OCI-LY7 (cell line): ENCODE measurements around the gene ROS1. TPM values are rescaled to one million over a fixed set of nuclear protein-coding genes. Genes with fewer than 3 reads are reported as not detected.

Experiments
- BruUV-seq: library from RNA; stranded (reverse); fragments of 400-500 nt; replicated peaks from 2 replicates; lab custom pipeline; 2021; lab: Mats Ljungman, UMichigan
- CTCF ChIA-PET: fragments of 300-600 bp; sonication (Branson Sonifier 250); formaldehyde crosslinking; loops from one replicate; lab custom pipeline; 2022; ENCODE audit warnings: antibody characterized with exemption; ENCODE audit not compliant: unreplicated experiment; lab: Charles Lee
- POLR2A ChIA-PET: fragments of 300-600 bp; sonication (Branson Sonifier 250); formaldehyde crosslinking; loops from one replicate; lab custom pipeline; 2022; ENCODE audit warnings: antibody characterized with exemption; lab: Charles Lee
- DNase-seq: peaks from one replicate; pipeline ENCODE4 v3.0.0-alpha.2; 2015; ENCODE audit warnings: low spot score
- H2AFZ ChIP-seq: fragments of 200-600 bp; sonication (generic), shearing (Covaris generic); 2 replicates; pipeline ENCODE4 v1.6.1; 2014; ENCODE audit warnings: mild to moderate bottlenecking, antibody characterized with exemption, low read length, moderate library complexity
- H3K27ac ChIP-seq: fragments of 200-600 bp; sonication (generic); 2 replicates; pipeline ENCODE4 v1.5.1; 2014; ENCODE audit warnings: mixed run types, low read depth, mild to moderate bottlenecking, moderate library complexity, low read length, inconsistent platforms; ENCODE audit not compliant: poor library complexity, severe bottlenecking
- H3K36me3 ChIP-seq: fragments of 200-600 bp; sonication (generic); 2 replicates; pipeline ENCODE4 v1.6.1; 2014; ENCODE audit warnings: mild to moderate bottlenecking, antibody characterized with exemption, low read length, moderate library complexity, mixed read lengths; ENCODE audit not compliant: insufficient read depth
- H3K4me1 ChIP-seq: fragments of 200-600 bp; sonication (generic); 2 replicates; pipeline ENCODE4 v1.5.1; 2014; ENCODE audit warnings: mild to moderate bottlenecking, low read length; ENCODE audit not compliant: insufficient read depth, poor library complexity, severe bottlenecking
- H3K4me2 ChIP-seq: fragments of 200-600 bp; sonication (generic); 2 replicates; pipeline ENCODE4 v1.6.1; 2014; ENCODE audit warnings: mild to moderate bottlenecking, low read length
- H3K4me3 ChIP-seq: fragments of 200-600 bp; sonication (generic); 2 replicates; pipeline ENCODE4 v1.5.1; 2014; ENCODE audit warnings: mild to moderate bottlenecking, low read depth, low read length; ENCODE audit not compliant: poor library complexity, severe bottlenecking
- H3K79me2 ChIP-seq: fragments of 200-600 bp; sonication (generic); 2 replicates; pipeline ENCODE4 v1.6.1; 2016; ENCODE audit warnings: low read depth, mild to moderate bottlenecking, low read length, moderate library complexity, mixed read lengths; ENCODE audit not compliant: insufficient read depth
- H3K9me2 ChIP-seq: fragments of 200-600 bp; sonication (generic); 2 replicates; pipeline ENCODE4 v1.6.1; 2016; ENCODE audit warnings: mild to moderate bottlenecking, low read length, mixed read lengths; ENCODE audit not compliant: insufficient read depth
- H3K9me3 ChIP-seq: fragments of 200-600 bp; sonication (generic); 2 replicates; pipeline ENCODE4 v1.6.1; 2014; ENCODE audit warnings: mild to moderate bottlenecking, mixed run types, low read length, mixed read lengths
- H4K20me1 ChIP-seq: fragments of 200-600 bp; sonication (generic); 2 replicates; pipeline ENCODE4 v1.6.1; 2014; ENCODE audit warnings: mild to moderate bottlenecking, antibody characterized with exemption, low read length, moderate library complexity, mixed read lengths; ENCODE audit not compliant: insufficient read depth
- CTCF ChIP-seq: fragments of 200-600 bp; sonication (generic); conservative IDR thresholded peaks from 2 replicates; pipeline ENCODE4 v1.5.1; 2014; ENCODE audit warnings: mild to moderate bottlenecking, antibody characterized with exemption, low read length, moderate library complexity, mixed read lengths
- EZH2phosphoT487 ChIP-seq: fragments of 200-600 bp; sonication (generic); IDR thresholded peaks from 2 replicates; pipeline ENCODE4 v1.6.1; 2018; ENCODE audit warnings: low read depth, borderline replicate concordance, mild to moderate bottlenecking, mixed run types, antibody characterized with exemption, low read length, moderate library complexity, mixed read lengths
- intact Hi-C: fragments of 100-400 bp; cut with micrococcal nuclease; formaldehyde crosslinking; loops from one replicate; pipeline ENCODE4 v1.10.0; 2022; ENCODE audit not compliant: unreplicated experiment
- total RNA-seq, 2 experiments: library from RNA; depleted of rRNA in 1 of 2; stranded (reverse); fragments of >200 nt in 1 of 2; shearing (Covaris generic) in 1 of 2; gene quantifications; 2 replicates each; pipeline ENCODE4 v1.2.3, GENCODE V29; 2014 to 2022

ROS1 gene
- total RNA-seq, 2 experiments from 2014 or later, result not detected

GRCh38 chr6:117391874-117392583 lies 33.7 kb downstream of the ROS1 start:
- Histone ChIP-seq H3K79me2 (no peaks in the 10 kb centered on the region), H3K27ac (no peak overlapping the region), H3K9me3 (no peaks in the 10 kb centered on the region), H3K4me1 (no peaks in the 10 kb centered on the region), H3K36me3 (no peaks in the 10 kb centered on the region), H3K4me3 (no peak overlapping the region), H2AFZ (no peak overlapping the region), H4K20me1 (no peaks in the 10 kb centered on the region), H3K4me2 (no peak overlapping the region), H3K9me2 (no peaks in the 10 kb centered on the region)
- no peak for DNase-seq
- no peak for TF ChIP-seq CTCF
- no peak for TF ChIP-seq EZH2phosphoT487
- CTCF ChIA-PET, result no interaction called here
- BruUV-seq, result no TSS peak
- POLR2A ChIA-PET, result interaction anchor here (0.5 to 0.8 kb wide), 4 partner anchors 23 to 1563 kb away, joined by 3 to 4 read pairs (median 4); no protein-coding TSS in a partner anchor
- intact Hi-C loops, result no loop called here

- Histone ChIP-seq H3K9me3 (no peaks in the 10 kb centered on the region), H3K36me3 (no peaks in the 10 kb centered on the region), H3K27ac (no peak overlapping the region), H3K4me2 (no peak overlapping the region), H2AFZ (no peak overlapping the region), H4K20me1 (no peaks in the 10 kb centered on the region), H3K9me2 (no peaks in the 10 kb centered on the region), H3K4me3 (no peak overlapping the region), H3K79me2 (no peaks in the 10 kb centered on the region), H3K4me1 (no peaks in the 10 kb centered on the region)
- ChIA-PET CTCF (no interaction called here), POLR2A (no interaction called here)
- no TSS peak for BruUV-seq
- DNase-seq, result no peak
- intact Hi-C loops, result no loop called here
- TF ChIP-seq CTCF (no peak), EZH2phosphoT487 (no peak)
Observed at GRCh38 chr6:117389227-117390057, 36.3 kb downstream of the ROS1 start.
